ENCODE measurements around the gene TSEN2.
"Not testable (repeated sequence)": the region's sequence is repeated elsewhere in the genome, so short reads cannot be mapped to it uniquely, and the experiment has no call there.

TSEN2 gene

GRCh38 chr3:12484198-12484982, at the start of gene TSEN2:
TSEN2 (plus strand) TSS chr3:12484480; CDS start chr3:12489801, 5,321 bp downstream.
- peak; percentile 97 to 98 for DNase-seq

DNA sequence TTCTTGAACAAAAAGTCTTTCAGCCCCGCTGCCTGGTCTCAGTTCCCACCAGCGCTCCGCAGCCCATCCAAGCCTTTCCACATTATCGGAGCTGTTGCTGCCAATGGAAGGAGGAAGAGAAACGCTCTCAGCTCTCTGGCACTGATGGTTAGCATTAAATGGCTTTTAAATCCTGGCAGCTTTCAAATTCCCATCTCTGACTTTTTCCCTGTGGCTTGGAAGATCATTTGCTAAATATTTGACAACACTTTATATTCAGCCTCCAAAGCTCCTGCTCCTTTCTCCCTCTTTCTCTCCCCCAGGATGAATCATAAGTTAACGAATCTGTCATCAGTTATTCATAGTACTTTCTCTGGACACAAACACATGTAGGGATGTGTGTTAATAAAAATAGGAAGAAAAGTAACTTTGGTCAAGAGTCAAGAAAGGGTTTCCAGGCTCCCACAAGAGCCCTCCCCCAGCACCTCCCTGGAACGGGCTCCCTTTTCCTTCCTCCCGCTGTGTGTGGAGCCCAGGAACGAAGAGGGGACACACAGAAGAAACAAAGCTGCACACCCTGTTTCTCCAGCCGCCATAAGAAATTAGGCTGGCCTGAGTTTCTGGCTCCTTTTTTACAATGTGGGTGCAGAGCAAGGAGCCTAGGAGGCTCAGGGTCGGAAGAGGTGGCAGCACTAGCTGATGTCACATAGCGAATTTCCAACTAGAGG, 47.6 kb upstream of the TSEN2 start:
- DNase-seq, result no peak

GRCh38 chr3:12437221-12437605, 47.1 kb upstream of the TSEN2 start:
- DNase-seq, result no peak

GRCh38 chr3:12437861-12438260, 46.4 kb upstream of the TSEN2 start:
- DNase-seq, result no peak

GRCh38 chr3:12438318-12438717, 46.0 kb upstream of the TSEN2 start:
- no peak for DNase-seq

- no peak for DNase-seq
Measured at GRCh38 chr3:12439161-12439940, 44.9 kb upstream of the TSEN2 start.

- no peak for DNase-seq
Measured at GRCh38 chr3:12440927-12441714, 43.2 kb upstream of the TSEN2 start.

- no peak for DNase-seq
Measured at GRCh38 chr3:12442654-12443501, 41.4 kb upstream of the TSEN2 start.

- no peak for DNase-seq
Measured at GRCh38 chr3:12443781-12444522, 40.3 kb upstream of the TSEN2 start.

DNA sequence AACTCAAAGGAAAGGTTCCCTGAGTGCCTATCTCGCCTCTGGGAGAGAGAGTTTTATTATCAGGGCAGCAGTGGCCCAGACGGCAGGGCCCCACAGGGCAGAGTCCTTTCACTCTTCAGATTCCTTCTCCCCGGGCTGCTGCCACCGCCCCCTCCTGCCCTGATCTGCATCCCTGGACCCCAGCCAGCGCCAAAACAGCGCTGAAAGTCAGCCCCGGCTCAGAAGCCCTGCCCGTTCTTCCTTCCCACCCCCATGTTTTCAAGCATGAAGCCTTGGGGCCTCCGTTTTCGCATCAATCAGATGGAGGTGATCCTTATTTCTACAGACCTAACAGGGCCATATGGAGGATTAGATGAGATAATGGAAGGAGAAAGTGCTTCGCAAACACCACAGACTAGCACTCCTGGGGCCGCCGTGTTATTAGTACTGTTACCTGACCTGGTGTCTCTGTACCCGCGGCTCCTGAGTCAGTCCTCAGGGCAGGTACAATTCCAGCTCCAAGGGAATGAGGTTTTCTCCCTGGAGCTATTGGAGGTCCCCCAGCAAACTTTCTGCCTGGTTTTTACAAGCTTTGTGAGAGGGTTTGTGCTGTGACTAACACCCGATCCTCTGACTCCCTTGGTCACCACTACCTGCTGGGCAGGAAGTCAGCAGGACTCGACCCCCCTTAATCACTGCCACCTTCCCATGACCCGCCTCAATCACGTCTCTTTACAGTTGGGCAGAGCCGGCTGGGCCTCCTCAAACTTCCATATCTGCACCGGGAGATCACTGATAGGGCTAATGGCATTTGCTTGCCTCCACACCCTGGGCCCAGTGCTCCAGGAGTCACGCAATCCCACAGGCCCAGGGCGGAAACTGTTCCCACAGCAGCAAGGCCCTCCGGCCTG, 39.5 kb upstream of the TSEN2 start:
- DNase-seq, result no peak

GRCh38 chr3:12445523-12446240, 38.6 kb upstream of the TSEN2 start:
- no peak for DNase-seq

DNA sequence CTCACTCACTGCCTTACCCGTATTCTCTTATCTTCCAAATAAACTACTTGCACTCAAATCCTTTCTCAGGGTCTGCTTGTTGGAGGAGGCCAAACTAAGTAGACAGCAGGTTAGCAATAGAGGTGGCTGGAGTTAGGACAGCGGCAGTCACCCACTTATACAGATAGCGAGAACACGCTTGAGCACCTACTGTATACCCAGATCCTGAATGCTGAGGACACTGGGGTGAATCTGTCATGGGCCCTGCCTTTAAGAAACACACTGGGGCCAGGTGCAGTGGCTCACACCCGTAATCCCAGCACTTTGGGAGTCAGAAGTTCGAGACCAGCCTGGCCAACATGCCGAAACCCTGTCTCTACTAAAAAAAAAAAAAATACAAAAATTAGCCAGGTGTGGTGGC, 38.0 kb upstream of the TSEN2 start:
- no peak for DNase-seq

- no peak for DNase-seq
Measured at GRCh38 chr3:12447075-12447474, 37.2 kb upstream of the TSEN2 start.

GRCh38 chr3:12448404-12449202, 35.7 kb upstream of the TSEN2 start:
- not testable (repeated sequence) for DNase-seq

DNA sequence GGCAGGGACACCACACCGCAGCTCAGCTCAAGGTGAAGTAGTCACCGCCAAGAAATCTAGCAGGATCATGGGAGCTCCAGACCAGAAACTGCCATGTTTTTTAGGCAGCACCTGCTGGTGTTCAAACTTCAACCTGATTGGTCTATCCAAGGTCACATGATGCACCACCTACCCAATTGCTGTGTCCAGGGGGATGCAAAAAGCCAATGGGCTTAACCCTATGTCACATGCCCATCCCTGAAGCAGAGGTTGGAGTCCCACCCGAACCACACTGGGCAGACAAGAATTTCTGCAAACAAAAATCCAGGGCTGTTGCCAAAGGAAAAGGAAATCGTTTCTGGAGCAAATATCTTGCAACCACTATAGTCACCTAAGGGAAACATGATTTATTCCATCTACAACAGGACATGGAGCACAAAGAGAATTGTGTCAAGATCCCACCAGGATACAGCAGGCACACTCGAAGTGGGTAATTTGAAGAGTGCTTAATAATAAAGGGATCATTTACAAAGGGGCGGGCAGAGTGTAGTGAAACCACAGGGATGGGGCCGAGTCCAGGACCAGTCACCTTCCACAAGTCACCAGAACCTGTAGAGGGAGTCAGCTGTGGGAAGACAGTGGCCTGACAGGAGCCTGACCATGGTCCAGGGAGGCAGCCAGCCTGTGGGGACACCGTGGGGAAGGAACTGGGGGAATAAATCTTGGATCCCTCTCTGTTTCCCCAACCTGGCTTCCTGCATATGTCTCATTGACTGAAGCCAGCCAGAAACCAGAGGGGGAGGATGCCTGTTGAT, 34.2 kb upstream of the TSEN2 start:
- DNase-seq, result no peak

DNA sequence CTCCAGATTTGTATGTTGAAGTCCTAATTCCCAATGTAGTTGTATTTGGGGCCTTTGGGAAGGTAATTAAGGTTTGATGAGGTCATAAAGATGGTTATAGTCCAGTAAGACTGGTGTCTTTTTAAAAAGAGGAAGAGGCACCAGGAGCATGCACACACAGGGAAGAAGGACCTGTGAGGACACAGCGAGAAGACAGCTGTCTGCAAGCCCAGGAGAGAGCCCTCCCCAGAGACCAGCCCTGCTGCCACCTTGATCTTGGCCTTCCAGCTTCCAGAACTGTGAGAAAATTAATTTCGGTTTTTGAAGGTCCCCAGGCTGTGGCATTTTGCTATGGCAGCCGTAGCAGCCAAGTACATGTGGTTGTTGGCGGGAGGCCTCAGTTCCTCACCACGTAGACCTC, 32.8 kb upstream of the TSEN2 start:
- peak; percentile 29 to 34 for DNase-seq

DNA sequence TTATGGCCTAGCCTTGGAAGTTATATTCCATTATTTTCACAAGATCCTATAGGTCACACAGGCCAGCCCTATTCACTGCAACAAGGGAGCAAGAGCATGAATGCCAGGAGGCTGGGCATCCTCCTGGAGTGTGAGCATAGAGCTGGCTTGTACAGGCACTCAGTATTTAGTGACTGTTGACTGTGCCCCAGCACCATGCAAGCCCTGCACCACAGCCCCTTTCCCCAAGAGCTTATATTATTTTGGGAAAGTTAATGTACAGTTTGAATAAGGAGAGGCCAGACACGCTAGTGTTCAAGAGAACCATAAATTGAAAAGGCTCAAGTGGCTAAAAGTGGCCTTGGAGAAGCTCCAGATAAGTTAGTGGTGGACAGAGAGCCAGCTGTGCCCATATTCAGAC, 32.3 kb upstream of the TSEN2 start:
- no peak for DNase-seq
